ENCODE results near the gene PDZD8. TPM values are rescaled to one million over a fixed set of nuclear protein-coding genes. Genes with fewer than 3 reads are reported as not detected.

Gene PDZD8
- total and polyA plus RNA-seq, 2 donors (not counting 3 experiments of a cell fraction or from before 2014, with no cell fraction given), result 5.9 to 22.6 TPM

GRCh38 chr10:117424171-117424570 lies 48.9 kb upstream of the PDZD8 start:
- H3K4me3 ChIP-seq (replicated peaks in 1 of 3; ENCODE audit: insufficient read depth in 1 of 3, low read depth in 1 of 3, low read length in 3 of 3), result no peak overlapping the region
- no peak overlapping the region for H3K9ac ChIP-seq (replicated peaks; ENCODE audit: extremely low read depth, insufficient read depth, low read length)
- dilution Hi-C loops (cut with MboI; ENCODE audit: extremely low pct_ligation_motif_present, low sequenced_read_pairs), result no loop called here
- CTCF ChIA-PET, result interaction anchor here (1.4 to 3.0 kb wide), 2 partner anchors 18 to 54 kb away, joined by 4 to 21 read pairs; no protein-coding TSS in a partner anchor
- TF ChIP-seq MAX (IDR thresholded peaks at IDR 0.05; ENCODE audit: insufficient read depth, insufficient read length) (no peak), EZH2 (IDR thresholded peaks at IDR 0.05; ENCODE audit: borderline replicate concordance, low read depth, low read length, severe bottlenecking) (no peak), JUN (IDR thresholded peaks at IDR 0.05; ENCODE audit: borderline replicate concordance, insufficient read depth, insufficient read length, low read depth) (no peak), GATA2 (IDR thresholded peaks at IDR 0.05; ENCODE audit: insufficient read depth, insufficient read length, low read depth, low read length) (no peak), FOS (IDR thresholded peaks at IDR 0.05; ENCODE audit: borderline replicate concordance, insufficient read depth, low read length) (no peak), MYC (IDR thresholded peaks at IDR 0.05; ENCODE audit: low read depth, low read length) (no peak), POLR2AphosphoS5 (IDR thresholded peaks at IDR 0.05; ENCODE audit: insufficient read depth, low read depth, low read length) (no peak), CTCF (IDR thresholded peaks at IDR 0.05; ENCODE audit: extremely low read depth in 1 of 2, insufficient read depth in 1 of 2, low read depth in 1 of 2, low read length in 2 of 2) (no peak), POLR2A (IDR thresholded peaks at IDR 0.05; ENCODE audit: low read depth, low read length) (no peak)
- no peak overlapping the region for H2AFZ ChIP-seq (ENCODE audit: low read depth, low read length)
- H3K9me1 ChIP-seq (replicated peaks; ENCODE audit: control insufficient read depth, extremely low read depth, insufficient read depth, low read length), result no peaks in the 10 kb centered on the region
- no peak overlapping the region for H3K4me2 ChIP-seq (ENCODE audit: insufficient read depth, low read length)
- no peaks in the 10 kb centered on the region for H3K9me3 ChIP-seq (replicated peaks; ENCODE audit: control insufficient read depth, insufficient read depth, low read length)
- no TSS peak for BruUV-seq (replicated peaks)
- no peak for FAIRE-seq
- POLR2A ChIA-PET, result no interaction called here
- H3K27ac ChIP-seq (ENCODE audit: insufficient read depth, low read depth, low read length), result no peak overlapping the region
- H3K79me2 ChIP-seq (ENCODE audit: control insufficient read depth, insufficient read depth, low read length), result no peaks in the 10 kb centered on the region
- no peak for DNase-seq (ENCODE audit: low read depth, low spot score)
- intact Hi-C loops (cut with micrococcal nuclease), result no loop called here
- H3K27me3 ChIP-seq (ENCODE audit: control insufficient read depth in 2 of 2, insufficient read depth in 2 of 2, low read length in 2 of 2), result peaks cover 0 to 1% of the 10 kb centered on the region in 2 experiments
- no peaks in the 10 kb centered on the region for H4K20me1 ChIP-seq (replicated peaks; ENCODE audit: control insufficient read depth, extremely low read depth, insufficient read depth, low read length)
- H3K4me1 ChIP-seq (ENCODE audit: control insufficient read depth, extremely low read depth, insufficient read depth, low read length), result no peaks in the 10 kb centered on the region
- no peaks in the 10 kb centered on the region for H3K36me3 ChIP-seq (ENCODE audit: control insufficient read depth in 2 of 2, extremely low read depth in 1 of 2, insufficient read depth in 2 of 2, low read length in 2 of 2)
